A549 (cell line): ENCODE measurements around the gene MFAP2.

Experiments
- EP300 ChIP-seq, 2 experiments: fragments of >200 bp; sonication (Bioruptor Twin); formaldehyde crosslinking; IDR thresholded peaks; 2 replicates in 1 of 2; 3 replicates in 1 of 2; pipeline ENCODE4 v1.6.1; 2016 to 2017
- FOSB ChIP-seq: fragments of 250-450 bp; sonication (Bioruptor Pico); IDR thresholded peaks from 2 replicates; pipeline ENCODE4 v1.5.0; 2020; ENCODE audit warnings: mild to moderate bottlenecking, moderate library complexity
- FOXS1 ChIP-seq: fragments of 250-450 bp; sonication (Bioruptor Pico); IDR thresholded peaks from 2 replicates; pipeline ENCODE4 v1.5.0; 2020; ENCODE audit warnings: mild to moderate bottlenecking, moderate library complexity
- MAX ChIP-seq: IDR thresholded peaks from 2 replicates; pipeline ENCODE4 v1.6.1; 2012
- PHF8 ChIP-seq: fragments of 200-600 bp; sonication (generic); IDR thresholded peaks from 2 replicates; pipeline ENCODE4 v1.6.1; 2016; ENCODE audit warnings: low read depth, mild to moderate bottlenecking, antibody characterized with exemption, moderate library complexity, borderline replicate concordance

GRCh38 chr1:17013491-17014320, 33.3 kb upstream of the MFAP2 start:
- TF ChIP-seq PHF8 (no peak), MAX (no peak), EP300 (IDR thresholded peaks at IDR 0.05) (no peak), FOSB (no peak), FOXS1 (CRISPR knock-in tag) (no peak)
